Inflammatory macrophage treated with lipopolysaccharide for 1 hour (primary cell): ENCODE data around the gene APOL6.
"Not testable (repeated sequence)": the region's sequence is repeated elsewhere in the genome, so short reads cannot be mapped to it uniquely, and the experiment has no call there.

Experiments
- DNase-seq, 2 donors: peaks; one replicate each; pipeline ENCODE4 v3.0.0-alpha.2; 2020 to 2022

APOL6 gene

DNA sequence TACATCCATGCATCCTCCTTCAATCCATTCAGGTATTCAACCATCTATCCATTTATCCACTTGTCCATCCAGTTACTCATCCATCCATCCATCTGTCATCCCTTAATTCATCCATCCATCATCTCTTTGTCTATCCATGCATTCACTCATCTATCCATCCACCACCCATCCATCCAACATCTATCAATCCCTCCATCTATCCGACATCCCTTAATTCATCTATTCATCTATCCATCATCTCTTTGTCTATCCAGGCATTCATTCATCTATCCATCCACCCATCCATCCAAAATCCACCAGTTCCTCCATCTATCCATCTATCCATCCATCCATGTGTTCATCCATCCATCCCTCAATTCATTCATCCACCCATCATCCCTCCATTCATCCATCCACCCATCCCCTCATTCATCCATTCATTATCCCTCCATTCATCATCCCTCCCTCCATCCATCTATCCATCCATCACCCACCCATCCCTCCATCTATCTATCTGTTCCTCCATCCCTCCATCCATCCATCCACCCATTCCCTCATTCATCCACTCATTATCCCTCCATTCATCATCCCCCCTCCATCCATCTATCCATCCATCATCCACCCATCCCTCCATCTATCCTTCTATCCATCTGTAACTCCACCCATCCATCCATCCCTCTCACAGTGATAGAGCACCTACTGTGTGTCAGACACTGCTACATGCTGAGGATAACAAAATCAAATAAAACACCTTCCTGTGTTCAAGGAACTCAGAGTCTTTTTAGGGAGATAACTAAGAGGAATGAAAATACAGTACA, 29.6 kb upstream of the APOL6 start:
- DNase-seq, result no peak

DNA sequence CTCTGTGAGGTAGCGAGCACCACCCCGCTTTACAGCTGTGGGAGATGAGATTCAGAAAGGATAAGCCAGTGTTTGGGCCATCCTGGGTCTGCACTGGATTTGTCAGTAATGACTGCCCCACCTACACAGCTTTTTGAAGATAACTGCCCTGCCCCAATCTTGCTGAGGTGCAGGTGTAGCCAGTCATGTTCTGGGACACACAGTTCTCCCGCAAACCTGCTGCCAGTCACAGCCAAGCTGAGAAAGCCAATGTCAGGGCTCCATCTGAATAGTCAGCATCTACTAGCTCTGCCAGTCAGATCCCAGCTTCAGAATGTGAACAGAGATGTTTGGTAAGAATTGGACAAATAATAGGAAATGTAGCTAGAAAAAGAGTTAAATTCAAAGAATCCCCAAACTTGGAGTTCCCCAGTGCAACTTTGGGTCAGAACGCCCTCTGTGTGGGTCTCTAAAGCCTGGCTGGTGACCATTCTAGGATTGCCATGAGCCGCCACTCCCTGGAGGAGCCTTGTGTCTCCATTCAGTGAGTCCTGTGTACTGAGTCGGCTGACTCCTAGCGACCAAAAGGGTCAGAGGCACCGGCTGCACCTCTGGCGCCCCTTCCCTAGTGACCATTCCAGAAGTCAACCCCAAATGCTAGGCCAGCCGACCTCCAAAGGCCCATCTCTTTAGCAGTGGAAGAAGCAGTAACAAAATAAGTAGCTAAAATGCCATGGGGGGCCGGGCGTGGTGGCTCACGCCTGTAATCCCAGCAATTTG, 28.7 kb upstream of the APOL6 start:
- no peak for DNase-seq

DNA sequence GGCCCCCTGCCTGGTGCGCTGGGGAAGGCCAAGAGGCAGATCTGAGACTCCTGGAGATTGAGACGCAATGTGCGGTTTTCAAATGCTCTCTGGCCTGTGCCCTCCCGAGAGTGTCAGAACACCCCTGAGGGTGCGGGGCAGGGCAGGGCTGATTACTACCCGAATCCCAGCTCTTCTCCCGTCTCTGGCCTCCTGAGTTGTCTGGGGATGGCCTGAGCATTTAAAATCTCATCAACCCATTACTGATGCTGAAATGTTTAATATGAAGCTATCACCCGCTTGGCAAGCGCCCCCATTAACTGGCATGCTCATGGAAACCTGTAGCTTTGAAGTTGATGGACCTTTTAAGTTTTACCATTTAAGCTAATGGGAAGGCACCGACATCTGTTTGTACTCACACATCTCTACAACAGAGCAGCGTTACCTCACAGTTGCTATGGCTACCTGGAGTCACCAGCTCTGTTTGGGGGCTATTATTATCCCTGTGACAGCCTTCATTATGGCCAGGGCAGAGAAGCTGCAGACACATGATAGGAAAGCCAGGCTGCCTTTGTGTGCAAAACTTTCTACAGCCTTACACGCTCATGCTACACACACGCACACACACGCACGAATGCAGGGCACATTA, 27.5 kb upstream of the APOL6 start:
- no peak for DNase-seq

DNA sequence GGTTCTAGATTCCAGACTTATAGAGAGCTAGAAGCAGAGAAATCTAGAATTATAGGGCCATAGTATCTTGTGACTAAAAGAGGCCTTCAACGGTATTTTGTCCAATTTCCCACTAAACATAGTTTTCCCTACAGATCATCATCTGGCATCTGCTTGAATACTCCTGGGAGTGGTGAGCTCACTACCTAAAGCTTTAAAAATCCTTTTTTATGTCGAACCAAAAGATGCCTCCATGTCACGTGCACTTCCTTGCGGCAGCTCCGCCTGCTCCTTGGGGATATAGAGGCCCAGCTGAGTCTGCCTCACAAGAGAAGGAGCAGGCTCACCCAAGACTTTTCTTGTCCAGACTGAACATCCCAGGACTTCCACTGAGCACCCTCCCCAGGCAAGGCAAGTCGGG, 26.8 kb upstream of the APOL6 start:
- DNase-seq, result no peak

DNA sequence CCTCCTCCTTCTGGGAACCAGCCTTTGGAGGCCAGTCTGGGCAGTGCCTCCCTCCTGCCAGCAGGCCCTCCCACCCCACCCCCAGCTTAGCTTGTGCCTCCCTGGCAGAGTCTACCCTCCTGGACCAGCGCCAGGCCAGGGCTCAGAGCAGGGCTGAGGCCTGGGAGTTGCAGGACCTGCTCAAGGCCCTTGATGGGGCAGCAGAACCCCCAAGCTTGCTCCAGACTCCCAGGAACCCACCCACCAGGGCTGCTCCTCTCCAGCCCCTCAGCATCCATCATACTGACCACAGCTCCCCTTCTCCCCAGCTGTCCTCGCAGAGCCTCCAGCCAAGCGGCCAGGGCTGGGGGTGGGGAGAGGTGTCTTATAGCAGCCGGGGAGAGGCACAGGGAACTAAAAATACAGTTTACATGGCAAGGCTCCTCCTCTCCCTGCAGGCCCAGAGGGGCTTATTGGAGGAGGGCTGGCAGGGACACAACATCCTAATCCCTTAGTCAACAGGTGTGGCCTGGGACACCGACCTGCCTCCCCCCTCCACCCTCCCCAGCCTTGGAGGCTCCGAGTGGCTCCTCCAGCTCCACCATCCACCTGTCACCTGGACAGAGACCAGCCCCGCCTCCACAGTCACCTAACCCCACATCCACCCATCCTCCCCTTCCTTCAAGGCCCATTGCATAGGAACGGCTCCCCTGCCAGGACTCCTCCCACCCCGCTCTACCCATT, 25.9 kb upstream of the APOL6 start:
- DNase-seq, result no peak

DNA sequence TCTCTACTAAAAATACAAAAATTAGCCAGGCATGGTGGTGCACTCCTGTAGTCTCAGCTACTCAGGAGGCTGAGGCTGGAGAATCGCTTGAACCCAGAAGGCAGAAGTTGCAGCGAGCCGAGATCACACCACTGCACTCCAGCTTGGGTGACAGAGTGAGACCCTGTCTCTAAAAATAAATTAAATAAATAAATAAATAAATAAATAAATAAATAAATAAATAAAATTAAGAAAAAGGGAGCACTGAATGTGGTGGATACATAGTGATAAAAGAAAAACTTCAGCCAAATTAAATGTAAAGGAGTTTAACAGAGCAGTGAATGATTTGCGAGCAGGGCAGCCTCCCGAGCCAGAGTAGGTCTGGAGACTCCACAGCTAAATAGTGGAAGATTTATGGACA, 24.4 kb upstream of the APOL6 start:
- DNase-seq, result not testable (repeated sequence)

DNA sequence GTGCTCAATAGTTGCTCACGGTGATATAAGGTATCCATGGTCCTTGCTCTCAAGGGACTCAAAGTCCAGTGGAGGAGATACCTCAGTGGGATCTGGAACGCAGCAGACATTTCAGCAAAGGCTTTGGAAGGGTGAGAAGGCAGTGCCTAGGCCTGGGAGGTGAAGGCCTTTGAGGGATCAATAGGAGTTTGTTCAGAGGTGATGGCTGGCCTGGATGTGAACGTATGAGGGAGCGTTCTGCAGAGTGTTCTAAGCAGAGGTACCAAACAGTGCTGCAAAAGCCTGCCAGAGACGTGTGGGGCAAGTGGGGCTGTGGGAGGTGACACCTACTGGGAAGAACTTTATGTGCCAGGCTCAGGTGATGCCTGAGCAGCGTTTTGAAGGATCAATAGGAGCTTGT, 23.7 kb upstream of the APOL6 start:
- DNase-seq, result no peak

DNA sequence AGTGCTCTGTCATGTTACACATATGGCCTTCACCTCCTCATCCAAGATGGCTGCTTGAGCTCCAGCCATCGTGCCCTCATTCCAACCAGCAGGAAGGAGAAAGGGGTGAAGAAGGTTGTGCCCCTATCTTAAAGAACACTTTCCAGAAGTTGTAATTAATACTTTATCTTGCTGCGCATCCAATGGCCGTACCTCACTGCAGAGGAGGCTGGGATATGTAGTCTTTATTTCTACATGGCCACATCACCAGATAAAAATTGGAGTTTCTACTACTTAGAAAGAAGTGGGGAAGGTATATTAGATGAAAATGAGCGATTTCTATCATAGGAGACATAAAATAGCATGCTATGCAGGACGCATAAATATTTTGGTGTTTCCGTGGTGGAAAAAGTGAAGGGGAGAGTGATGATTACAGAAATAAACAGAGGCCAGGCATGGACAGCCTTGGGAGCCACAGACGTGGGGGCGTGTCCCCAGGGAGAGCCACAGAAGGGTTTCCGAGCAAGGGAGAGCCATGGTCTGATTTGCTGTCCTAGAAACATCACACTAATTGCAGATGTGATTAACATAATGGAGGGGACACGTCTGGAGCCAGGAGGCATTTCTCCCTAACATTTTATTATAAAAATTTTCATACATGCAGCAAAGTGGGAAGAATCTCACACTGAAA, 22.3 kb upstream of the APOL6 start:
- no peak for DNase-seq

DNA sequence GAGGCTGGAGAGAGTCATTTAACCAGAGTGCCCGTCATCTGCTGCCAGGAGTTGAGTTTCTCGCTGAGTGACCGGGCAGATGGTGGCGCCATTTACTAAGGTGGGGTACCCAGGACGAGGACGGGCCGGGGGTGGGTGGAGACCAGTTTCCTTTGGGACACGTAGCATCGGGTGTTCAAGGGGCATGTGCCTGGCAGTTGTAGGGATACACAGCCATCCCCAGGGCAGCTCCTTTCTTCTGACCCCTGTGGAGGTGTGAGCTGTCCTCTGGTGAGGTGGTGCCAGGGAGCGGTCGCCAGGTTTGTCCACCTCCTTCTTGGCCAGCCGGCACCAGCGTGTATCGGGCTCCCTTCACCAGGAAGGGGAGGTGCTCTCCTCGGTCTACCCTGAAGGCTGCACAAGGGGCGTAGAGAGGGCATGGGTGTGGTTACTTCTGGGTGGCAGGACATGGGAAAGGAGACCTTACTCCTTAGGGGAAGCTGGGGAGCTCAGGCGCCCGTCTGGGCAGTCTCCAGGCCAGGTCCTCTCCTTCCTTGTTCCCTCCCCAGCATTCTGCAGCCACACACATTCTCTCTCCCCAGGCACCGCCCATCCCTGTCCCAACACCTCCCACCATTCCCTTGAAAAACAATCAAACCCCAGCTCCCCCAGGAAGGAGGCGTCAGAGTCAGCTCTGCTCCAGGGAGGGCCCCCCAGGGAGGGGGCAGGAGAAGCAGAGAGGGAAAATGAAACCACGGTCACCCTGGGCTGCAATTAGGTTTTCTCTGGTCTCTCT, 20.8 kb upstream of the APOL6 start:
- DNase-seq, result peak; percentile 59 to 78

DNA sequence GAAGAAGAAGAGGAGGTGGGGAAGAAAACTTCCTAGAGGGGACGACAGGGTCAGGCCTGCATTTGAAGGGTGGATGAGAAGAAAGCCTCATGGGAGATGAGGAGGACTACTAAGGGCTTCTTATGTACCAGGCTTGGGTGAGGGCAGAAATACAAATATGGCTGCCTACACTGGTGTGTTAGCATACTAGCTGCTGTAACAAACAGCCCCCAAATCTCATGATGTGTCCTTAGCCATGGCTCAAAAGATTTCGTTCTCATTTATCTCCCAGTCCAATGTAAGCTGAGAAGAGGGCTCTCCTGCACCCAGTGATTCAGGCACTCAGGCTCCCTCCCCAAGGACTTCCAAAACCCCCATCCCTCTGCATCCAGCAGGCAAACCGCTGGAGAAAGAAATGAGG, 19.5 kb upstream of the APOL6 start:
- no peak for DNase-seq

DNA sequence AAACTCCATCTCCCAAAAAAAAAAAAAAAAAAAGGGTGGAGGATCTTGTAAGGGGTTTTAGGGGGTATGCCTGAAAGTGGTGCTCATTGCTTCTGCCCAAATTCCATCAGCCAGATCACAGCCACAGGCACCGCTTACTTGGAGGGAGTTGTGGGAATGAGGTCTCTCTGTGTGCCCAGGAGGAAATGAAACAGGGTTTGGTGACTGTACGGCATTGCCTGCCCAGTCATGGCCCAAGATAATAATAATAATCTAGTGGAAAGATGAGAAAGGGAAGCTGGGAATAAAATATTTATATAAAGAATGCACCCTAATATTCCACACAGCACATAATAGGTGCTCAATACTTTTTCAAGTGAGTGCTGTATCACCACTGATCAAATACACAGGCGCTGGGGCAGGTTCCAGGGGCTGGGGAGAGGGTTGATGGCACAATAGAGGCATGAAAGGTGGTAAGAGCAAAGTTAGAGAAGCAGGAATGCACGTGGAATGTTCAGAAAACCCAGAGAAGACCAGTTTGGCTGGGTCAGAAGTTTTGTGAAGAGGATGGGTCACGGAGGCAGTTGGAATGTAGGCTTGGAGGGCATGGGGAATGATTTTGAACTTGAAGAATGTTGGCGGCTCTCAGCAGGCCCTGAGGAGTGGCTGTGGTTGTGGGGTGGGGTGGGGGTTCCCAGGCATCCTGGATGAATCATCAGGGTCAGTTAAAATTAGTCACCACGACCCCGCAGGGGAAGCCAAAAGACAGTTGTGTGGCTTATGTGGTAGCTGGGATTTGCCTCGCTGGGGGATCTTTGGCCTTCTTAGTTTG, 18.6 kb upstream of the APOL6 start:
- DNase-seq, result peak; percentile 60 to 62

DNA sequence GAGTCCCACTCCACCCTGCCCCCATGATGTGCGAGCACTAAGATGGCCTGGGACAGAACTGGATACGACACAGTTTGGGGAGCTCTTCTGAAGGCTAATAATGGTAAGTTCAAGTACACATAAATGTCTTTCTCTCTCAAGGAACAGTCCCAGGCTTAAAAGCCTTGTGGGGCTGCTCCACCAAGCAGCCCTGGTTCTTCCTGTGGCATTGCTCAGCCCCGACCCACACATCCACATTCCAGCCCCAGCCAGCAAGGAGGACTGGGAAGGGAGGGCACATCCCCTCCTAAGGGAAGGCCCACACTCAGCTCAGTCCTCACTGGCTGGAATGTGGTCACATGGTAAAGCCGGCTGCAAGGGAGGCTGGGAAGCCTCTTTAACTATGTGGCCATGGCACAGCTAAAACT, 17.9 kb upstream of the APOL6 start:
- DNase-seq, result no peak

DNA sequence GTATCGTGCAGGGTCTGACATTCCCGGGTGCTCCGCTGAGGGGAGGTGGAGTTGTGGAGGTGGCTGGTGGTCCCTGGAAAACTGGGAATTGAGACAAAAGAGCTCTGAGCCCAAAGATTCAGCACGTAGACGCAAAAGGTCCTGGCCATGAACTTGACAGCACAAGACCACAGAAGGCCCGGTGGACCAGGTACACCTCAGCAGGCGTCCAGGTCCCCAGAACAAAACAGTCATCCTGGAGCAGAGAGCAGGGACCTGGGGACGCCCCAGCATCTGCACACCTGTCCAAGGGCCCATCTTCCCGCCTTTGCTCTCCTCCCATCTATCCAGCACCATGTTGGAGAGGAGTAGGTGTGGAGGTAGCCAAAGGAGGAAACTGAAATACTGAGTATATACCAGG, 17.4 kb upstream of the APOL6 start:
- no peak for DNase-seq

DNA sequence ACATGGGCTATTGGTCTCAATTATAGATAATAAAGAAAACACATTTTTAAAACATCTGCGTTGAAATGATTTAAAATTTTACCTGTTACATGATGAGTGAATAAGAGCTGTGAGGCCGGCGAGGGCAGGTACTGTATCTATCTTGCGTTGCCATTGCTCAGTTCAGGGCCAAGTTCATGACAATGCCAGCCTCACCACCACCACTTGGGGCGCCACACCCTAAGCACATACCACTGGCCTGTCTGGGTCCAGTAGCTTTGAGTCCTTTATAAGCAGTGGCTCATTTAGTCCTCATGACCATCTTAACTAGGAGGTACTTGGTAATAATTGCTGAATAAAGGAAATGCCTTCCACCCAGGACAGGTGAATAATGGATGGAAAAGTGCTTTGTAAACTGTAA, 16.6 kb upstream of the APOL6 start:
- DNase-seq, result peak in 1 of 2 donors; percentile 57

DNA sequence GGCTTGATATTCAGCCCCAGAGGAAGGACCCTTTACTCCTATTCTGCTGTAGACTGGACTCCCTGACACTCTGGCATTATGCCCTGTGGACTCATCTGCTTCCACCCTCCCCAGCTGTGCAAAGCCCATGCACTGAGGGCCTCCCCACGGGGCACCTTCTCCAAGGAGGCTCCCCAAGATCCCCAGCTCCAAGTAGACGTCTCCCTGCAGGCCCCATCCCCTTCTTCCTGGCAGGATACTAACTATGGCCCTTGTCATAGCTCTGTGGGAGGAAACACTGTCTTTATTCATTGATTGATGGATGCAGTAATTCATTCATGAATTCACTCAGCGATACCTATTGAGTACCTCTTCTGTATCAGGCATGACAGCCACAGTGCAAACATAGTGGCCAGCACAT, 15.3 kb upstream of the APOL6 start:
- DNase-seq, result no peak

DNA sequence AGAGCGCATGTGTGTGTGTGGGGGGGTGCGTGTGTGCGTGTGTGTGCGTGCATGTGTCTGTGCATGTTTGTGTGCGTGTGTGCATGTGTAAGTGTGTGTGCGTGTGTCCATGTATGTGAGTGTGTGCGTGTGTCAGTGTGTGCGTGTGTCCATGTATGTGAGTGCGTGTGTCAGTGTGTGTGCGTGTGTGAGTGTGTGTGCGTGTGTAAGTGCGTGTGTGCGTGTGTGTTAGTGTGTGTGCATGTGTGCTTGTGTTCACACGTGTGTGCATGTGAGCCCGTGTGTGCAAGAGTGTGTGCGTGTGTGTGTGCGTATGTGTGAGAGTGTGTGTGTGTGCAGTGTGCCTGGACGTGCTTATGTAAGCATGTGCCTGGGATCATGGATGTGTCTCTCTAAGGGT, 14.7 kb upstream of the APOL6 start:
- no peak for DNase-seq

DNA sequence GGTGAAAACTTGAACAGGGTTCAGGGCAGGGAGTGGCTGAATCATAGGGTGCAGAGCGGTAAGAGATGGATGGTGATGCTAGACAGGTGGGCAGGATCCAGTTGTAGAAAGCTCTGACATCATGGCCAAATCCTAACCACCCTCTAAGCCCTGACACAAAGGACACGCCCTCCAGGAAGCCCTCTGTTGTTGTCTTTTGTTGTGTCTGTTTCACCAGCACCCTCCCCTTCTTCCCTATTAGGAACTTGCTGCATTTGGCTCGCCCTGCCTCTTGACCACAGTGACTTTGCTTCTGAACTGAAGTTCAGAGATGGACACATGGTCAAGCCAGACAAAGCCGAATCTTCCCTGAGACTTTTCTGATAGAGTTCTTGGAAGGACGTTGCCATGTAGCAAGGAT, 14.2 kb upstream of the APOL6 start:
- peak in 1 of 2 donors; percentile 29 for DNase-seq

DNA sequence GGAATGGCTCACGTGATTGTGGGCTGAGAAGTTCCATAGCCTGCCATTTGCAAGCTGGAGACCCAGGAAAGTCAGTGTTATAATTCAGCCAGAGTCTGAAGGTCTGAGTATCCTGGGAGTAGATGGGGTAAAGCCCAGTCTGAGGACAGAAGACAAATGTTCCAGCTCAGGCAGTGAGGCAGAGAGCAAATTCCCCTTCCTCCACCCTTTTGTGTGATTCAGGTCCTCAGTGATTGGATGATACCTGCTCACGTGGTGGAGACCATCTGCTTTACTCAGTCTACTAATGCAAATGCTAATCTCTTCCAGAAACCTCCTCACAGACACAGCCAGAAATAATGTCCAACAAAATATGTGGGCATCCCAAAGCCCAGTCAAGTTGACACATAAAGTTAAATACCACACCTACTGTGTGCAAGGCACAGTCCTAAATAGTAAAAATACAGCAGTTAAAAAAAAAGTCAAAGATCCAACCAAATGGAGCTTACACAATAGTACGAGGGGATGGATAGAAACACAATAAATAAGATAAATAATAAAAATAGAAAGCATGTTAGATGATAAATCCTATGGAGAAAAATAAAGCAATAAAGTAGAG, 13.2 kb upstream of the APOL6 start:
- no peak for DNase-seq

DNA sequence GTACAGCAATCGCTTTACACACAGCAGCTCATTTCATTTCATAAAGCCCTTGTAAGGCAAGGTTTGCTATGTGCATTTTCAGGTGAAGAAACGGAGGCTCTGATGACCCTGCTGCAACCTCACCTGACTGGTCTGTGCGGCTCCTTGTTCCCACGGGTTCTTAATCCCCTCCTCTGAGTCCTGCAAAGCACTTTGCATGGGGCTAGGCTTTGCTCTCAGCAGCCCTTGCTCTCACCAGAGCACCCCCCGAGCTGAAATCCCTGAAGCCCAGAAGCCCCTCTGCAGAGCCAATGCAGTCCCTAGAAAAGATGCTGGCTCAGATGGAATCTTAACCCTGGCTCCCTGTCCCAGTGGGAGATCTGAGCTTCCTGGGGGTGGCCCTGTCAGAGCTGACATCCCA, 11.0 kb upstream of the APOL6 start:
- no peak for DNase-seq

DNA sequence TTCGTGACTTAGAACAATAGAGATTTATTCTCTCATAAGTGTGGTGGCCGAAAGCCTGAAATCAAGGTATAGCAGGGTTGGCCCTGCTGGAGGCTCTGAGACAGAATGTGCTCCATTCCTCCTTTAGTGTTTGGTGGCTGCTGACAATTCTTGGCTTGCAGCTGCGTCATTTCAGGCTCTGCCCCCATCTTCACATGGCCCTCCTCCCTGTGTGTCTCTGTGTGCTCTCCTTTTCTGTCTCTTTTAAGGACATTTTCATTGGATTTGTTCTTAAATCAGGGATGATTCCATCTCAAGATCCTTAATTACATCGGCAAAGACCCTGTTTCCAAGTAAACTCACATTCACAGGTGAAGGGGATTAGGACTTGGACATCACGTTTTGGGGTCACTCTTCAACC, 10.2 kb upstream of the APOL6 start:
- DNase-seq, result no peak

DNA sequence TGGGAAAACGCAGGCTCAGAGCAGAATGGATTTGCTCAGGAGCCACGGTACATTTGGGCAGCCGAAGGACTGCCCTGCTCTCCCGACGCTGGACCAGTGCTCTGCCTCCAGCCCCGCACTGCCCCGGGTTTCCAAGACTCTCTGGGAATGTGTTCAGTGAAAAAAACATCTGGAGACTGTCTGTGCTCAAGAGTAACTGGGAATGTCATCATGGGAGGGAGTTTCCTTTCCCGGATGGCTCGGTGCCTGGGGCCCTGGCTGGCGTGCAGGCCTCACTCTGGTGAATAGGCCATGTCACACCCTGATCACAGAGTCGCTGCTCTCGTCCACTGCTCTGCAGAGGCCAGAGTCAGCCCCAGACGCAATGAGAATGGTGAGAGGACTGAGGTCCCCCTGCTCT, 9.8 kb upstream of the APOL6 start:
- DNase-seq, result no peak
